CD1c-positive myeloid dendritic cell (primary cell): Measurements from ENCODE around the gene MYDGF.
"Not testable (repeated sequence)": the region's sequence is repeated elsewhere in the genome, so short reads cannot be mapped to it uniquely, and the experiment has no call there.

ENCODE experiments used
- DNase-seq: peaks from one replicate; pipeline ENCODE4 v3.0.0-alpha.2; 2016; ENCODE audit errors: extremely low spot score

MYDGF gene

DNA sequence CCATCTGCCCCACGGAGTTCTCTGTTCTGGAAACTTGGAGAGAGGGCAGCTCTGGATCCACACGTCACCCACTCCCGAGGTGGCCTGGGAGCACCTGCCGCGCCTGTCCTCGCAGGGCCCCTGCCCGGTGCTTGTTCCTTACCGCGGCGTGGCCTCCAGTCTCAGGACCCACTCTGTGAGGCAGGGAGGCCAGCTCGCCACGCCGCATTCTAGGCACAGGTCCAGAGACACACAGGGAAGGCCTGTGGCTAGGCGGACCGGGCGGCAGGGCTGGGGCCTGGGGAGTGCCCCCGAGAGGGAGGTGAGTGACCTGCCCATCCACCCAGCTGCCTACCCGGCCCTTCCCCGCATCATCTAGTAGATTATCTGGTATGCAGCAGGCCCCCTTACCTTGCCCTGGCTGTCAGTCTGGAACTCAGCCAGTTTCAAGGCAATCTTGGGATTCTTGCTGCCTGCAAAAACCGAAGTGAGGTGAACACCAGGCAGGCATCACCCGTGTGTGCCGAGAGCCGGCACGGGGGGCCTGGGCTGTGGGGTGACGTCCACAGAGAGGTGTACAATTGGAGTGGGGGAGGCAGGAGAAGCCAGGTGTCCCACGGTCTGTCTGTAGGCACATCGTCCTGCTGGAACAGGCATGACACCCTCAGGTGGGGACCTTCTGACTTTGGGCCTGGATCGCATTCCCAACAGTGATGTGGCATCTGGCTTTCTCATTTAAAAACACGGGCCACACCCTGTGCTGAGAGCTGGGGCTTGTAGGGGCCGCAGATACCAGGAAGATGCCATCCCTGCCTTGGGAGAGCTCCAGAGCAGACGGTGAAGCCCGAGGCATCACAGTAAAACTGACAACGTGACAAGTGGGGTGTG lies 29.9 kb upstream of the MYDGF start:
- no peak for DNase-seq

DNA sequence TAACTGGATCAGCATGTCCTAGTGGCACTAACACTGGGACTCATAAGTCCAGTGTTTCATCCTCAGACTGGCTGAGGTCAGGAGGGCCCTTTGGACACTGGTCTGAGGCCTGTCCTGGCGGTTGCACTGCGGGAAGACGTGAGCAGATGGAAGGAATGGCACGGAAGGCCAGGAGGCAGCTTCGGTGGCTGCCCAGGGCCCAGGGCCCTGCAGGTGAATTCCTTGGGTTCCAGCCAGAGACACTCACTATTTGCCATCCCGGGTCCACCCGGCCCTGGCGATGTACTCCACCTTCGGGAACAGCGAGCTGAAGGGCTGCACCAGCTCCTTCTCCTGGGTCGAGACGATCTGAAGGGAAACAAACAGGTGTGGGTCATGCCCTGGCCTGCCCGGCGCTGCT lies 27.2 kb upstream of the MYDGF start:
- DNase-seq, result no peak

DNA sequence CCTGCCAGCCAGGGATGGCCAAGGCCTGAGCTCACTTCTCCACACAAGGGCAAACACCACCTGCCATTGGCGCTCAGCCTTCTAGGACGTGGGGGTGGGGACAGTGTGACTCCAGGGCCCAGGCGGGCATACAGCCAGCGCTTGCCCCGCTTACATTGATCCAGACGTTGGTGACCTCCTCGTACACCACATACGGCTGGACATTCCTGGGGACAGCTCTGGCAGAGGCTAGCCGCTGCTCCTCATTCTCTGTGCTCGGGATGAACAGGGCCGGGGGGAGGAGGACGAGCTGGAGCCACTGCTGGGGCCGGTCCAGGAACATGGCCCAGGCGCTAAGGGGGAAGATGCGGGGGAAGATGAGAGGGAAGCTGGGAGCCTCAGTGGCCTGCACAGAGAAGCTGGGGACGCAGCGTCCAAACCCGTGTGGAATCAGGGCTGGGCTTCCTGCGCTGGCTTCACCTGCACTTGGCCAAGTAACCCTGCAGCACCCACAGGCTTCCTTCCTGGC lies 25.1 kb upstream of the MYDGF start:
- no peak for DNase-seq

DNA sequence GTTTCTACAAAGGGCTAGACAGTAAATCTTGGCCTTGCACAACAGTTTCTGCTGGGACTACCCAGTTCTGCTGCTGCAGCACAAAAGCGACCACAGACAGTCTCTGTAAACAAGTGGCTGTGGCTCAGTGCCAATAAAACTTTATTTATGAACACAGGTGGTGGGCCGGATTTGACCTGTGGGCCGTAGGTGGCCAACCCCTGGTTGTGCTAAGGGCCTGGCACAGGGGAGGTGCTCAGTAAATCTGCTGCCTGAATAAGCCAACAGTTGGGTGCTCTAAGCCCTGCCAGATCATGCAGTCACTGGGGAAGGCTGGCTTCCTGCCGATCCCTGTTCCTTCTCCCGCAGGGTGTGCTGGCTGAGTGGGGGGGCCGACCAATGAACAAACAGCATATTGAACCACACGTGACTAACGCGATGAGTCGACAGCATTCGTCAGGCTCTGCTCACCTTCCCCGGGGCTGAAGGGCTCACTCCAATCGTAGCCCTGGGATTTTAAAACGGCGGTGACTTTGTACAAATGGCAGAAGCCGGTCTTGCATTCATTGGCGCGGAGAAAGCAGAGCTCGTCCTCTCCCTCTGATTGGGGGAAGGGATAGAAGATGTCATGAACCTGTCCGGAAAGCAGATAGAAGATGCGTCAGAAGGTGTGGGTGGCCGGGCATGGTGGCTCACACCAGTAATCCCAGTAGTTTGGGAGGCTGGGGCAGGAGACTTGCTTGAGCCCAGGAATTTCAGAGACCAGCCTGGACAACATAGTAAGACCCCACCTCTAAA lies 24.3 kb upstream of the MYDGF start:
- peak; percentile 49 for DNase-seq

DNA sequence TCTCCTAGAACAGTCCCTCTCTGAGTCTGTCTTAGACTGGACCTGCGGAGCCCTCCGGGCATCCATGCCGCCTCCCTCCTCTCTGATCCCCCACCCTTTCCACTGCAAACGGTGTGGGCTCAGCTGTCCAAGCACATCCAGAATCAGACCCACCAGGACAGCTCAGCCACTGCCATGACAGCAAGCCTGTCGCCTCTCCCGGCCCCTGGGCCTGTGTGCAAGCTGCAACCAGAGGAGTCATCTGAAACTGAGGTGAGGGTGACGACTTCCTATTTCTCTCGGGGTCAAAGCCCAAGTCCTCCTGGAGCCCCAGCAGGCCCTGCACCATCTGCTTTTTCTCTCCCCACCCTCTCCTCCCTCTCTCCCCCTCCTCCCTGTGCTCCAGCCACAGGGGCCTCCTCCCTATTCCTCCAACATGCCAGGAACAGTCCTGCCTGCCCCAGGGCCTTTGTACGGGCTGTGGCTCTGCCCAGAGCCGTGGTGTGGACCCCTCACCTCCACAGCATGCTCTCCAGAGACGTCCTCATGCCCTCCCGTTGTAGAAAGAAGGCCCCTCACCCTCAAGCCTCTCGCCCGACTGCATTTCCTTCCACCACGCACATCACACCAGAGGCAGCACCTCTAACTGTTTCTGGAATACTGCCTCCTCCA lies 23.5 kb upstream of the MYDGF start:
- DNase-seq, result peak; percentile 36

DNA sequence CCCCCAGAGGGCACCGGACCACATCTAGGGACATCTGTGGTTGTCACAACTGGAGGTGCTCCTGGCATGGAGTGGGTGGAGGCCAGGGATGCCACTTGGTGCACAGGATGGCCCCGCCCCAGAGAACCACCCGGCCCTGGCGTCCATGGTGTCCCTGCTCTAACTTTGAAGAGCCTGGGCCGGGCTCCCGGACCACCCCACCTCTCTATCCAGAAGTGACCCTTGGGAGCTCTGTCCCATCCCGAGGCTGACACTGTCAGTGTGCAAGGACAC lies 22.9 kb upstream of the MYDGF start:
- no peak for DNase-seq

DNA sequence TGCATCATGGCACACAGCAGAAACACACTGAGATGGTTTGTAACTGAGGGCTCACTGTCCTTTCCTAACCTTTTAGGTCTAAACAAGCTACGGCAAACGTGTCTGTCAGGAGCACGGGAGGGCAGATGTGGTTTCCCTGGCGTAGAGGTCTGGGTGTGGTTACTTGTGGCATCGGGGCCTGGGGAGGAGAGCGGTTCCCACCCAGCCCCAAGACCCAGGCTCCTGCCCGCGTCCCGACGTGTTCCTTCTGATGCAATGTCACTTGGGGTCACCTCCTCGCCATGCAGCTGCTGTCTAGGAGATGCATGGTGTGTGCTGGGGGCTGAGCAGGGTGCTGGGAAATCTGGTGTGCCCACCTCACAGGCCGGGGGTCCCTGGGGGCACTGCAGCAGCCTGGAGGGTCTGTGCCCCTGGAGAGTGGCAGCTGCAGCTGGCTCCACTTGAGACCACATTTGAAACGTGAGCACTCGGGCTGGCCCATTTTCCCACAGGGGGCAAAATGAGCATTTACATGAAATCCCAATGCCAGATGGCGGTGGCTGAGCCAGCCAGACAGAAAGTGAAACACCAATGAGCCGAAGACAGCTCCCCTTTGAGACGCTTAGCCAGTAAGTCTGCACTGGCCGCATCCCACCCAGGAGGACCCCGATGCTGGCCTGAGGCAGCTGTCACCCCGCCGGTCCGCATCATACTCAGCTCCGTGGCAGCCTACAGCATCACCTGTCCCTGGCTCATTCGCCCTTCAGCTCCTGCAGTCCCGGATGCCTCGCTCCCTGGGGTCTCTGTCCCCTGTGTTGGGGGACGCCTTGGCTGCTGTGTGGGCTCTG lies 22.3 kb upstream of the MYDGF start:
- no peak for DNase-seq

DNA sequence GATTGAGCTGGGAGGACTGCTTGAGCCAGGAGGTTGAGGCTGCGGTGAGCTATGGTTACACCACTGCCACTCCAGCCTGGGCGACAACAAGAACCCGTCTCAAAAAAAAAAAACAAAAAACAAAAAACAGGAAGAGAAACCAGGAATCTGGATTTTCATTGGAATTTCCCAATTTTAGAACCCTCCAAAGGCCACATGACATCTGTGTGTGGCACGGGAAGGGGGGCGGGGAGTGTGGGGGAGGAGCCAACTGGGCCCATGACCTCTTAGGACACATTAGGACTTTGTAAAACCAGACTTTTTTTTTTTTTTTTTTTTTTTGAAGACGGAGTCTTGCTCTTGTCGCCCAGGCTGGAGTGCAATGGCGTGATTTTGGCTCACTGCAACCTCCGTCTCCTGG lies 21.2 kb upstream of the MYDGF start:
- DNase-seq, result peak; percentile 95

DNA sequence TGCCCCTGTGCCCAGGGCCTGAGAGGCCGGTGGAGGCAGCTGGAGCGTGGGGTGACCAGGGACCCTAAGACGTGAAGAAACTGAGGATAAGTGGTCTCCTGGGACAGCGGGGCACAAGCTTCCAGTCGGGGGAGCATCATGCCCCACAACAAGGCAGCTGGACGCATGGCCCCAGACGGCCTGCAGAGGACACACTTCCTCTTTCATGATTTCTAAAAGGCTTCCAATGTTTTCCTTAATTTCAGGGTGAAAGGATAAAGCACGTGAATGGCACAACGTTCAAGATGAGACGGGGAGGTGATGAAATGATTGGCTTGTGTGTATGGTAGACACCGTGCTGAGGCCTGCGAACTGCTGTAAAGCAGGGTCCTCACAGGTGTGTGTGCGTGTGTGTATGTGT lies 20.2 kb upstream of the MYDGF start:
- DNase-seq, result peak; percentile 58

DNA sequence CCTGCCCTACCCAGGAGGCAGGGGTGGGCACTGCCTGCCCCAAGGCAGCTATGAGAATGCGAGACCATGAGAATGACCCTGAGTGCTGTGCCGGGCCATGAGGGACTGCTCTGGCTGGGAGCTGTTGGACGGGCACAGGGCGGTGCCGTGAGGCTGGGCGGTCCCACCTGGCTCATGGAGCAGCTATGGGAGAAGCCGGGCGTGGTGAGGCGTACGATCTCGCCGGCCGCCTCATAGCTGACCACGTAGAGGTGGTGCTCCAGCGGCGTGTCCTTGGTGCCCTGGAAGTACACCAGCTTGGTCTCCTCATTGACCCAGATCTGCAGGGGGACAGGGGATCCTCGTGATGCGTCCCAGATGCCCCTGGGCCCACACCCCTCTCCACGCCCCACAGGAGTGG lies 19.3 kb upstream of the MYDGF start:
- no peak for DNase-seq

DNA sequence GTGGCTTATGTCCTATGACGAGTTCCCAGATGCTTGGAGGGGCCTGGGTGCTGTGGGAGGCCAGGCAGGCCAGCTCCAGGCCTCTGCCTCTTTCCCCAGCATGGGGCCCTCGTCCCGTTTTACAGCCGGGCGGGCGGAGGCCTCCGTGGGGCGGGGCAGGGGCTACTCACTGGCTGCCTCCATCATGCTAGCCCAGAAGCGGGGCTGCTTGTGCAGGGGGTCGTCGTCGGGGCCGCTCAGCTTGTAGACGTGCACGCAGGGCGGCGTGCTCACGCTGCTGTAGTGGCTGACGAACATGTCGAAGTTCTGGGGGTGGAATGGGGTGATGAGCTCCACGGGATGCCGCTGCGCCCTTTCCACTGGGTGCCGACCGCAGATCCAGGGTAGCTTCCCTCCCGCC lies 18.4 kb upstream of the MYDGF start:
- no peak for DNase-seq

DNA sequence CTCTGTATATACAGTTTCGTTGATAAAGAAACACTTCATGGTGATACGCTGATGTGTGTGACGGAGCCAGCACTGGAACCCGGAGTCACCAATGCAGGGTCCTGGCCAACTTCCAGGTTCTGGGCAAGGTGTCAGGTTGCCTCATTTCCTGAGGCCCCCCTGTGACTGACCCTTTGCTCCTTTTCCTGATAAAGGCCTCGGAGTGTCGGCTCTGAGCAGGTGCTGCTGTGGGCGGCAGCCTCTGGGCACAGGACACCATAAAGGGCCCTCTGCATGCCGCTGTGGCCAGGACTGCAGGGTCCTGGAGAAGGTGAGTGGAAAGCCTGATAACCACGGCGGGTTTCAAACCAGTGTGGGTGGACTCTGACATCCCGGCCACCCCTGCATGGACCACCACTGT lies 17.3 kb upstream of the MYDGF start:
- no peak for DNase-seq

DNA sequence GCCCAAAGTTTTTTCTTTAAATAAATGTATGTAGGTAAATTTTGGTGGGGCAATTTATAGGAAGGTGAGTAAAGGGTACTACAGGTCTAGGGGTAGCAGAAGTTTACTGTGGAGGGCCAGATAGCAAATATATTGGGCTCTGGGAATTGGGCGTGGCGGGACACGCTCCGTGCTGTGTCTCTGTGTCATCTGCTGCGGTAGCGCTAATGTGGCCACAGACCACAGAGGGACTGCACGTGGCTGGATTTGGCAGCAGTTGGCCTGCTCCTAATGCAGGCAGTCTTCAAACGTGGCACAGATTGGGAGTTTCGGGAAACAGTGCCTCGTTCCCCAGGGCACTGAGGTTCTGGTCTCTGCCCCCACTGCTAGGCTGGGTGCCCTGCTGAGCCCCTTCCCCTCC lies 16.6 kb upstream of the MYDGF start:
- no peak for DNase-seq

DNA sequence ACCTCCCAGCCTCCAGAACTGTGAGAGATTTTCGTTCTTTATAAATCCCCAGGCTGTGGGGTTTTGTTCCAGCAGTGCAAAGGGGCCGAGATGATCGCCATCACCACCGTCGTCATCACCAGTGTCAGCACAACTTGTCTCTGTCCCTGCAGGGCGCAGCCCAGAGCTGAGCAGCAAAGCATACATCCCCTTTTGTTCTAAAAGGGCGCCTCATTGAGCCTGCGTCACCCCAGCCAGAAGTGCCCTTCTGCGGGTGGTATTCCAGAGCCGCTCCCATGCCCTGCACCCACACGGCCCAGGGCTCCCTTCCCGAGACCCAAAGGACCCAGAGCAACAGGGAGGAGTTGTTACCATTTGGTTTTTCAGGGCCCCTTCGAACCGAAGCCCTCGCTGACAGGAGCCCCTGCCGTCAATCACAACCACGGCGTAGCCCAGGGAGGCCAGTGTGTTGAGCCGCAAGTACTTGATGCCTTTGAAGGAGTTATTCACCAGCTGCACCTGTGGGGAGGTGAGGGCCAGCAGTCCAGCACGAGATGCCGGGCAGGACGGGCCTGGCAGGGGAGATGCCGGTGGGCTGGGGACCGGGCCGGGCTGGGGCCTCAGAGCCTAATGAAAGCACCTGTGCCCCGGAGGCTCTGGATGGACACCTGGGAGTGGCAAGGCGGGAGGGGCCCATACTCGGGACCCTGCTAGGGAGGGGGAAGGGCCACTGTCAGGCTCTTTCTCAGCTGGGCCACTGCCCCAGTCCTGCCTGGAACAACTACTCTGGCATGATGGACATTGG lies 14.4 kb upstream of the MYDGF start:
- DNase-seq, result no peak

DNA sequence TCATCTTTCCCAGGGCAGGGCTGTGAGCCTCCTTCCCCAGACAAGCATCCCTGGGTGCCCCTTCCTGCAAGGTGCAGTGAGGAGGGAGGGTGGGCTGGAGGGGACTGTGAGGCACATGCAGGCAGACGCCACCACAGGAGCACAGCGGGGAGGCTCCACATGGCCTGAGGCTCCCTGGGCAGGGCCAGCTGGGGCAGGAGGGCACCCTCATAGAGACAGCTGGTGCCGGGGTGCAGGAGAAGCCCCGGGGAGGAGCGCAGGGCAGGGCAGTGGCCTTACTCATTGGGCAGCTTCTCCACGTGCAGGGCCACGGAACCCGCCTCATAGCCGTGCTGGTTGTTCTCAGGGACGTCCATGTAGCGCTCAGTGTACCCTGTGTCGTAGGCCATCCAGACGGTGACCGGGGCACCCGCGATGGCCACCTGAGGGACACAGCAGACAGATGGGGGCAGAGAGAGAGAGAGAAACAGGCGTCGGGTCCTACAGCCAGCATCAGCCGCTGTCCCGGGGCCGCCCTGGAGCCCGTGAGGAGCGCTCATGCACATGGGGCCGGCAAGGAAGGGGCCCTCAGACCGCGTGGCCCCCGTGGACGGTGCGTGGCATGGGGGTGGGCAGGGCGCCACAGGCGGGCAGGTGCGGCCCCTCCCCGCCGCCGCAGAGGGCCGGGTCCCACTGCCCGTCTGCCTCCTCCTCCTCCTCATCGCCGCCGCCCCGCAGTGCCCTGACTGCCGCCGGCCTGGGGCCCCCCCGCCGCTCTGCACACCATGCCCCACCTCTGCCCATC lies 12.5 kb upstream of the MYDGF start:
- no peak for DNase-seq

DNA sequence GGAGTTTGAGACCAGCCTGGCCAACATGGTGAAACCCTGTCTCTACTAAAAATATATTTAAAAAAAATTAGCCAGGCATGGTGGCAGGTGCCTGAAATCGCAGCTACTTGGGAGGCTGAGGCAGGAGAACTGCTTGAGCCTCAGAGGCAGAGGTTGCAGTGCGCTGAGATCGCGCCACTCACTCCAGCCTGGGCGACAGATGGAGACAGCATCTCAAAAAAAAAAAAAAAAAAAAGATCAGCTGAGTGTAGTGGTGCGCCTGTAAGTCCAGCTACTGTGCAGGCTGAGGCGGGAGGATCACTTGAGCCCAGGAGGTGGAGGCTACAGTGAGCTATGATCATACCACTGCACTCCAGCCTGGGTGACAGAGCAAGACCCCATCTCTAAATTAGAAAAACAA lies 9.9 kb upstream of the MYDGF start:
- DNase-seq, result not testable (repeated sequence)

DNA sequence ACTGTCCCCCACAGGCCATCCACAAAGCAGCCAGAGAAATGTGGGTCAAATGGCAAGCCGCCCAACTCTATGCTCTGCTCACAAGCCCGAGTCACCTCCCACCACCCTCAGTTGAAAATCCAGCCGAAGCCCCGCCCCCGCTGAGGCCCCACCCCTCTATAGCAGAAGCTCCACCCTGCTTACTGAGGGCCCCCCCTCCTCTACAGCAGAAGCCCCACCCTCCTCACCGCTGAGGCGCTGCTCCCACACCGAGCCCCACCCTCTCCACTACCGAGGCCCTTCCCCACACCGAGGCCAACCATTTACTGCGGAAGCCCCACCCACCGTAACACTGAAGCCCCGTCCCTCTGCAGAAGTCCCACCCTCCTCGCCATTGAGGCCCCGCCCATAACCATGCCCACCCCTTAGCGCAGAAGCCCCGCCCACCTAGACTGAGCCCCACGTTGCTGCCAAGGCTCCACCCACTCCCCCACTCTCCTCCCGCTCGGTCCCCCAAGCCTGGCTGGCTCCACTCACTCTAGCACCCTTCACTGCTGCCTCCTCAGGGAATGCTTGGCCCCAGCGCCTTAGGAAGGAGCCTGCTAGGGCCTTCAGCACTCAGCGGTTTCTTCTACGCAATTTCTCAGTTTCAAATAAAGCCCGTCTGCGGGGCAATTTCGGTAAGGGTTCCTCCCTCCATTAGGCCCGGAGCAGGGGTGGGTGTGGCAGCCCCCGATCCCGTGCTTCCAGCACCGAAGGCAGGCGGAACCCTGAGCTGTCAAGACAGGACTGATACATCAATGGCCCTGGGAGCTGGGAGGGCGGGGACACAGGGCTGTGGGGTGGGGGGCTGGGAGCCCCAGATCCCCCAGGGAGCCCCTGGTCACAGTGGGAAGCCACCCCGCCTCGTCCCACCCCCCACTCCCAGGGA lies 9.0 kb upstream of the MYDGF start:
- no peak for DNase-seq

DNA sequence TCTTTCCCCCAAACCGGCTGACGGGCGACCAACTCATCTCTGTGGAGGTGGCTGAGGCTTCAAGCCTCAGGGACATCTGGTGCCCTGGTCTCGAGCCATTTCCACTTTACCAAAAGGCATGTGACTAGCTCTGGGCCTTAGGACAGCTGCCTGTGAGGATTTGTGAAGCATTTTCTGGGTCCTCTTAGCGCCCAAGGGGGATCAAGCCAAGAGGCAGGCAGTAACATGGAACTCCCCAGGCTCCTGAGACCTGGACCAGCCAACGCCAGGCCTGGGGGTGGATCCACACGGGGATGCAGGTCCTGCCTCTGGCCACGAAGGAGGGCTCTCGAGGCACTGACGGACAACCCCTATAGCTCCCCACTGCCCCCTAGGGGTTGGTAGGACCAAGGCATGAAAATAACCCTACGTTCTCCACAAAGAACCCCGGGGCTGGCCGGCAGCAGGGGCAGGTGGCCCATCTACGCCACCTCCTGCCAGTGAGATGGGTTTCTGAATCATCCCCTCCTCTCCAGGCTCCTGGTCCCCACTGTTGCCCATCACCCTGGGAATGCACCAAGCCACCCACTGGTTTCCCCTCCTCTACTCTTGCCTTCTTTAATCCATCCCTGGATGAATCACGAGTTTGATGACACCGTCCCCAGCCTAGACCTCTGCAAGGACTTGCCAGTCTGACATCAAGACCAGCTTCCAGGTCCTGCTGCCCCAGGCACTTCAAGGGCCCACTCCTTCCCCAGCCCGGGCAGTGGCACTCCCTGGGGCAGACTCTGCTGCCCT lies 7.0 kb upstream of the MYDGF start:
- DNase-seq, result peak; percentile 44
